K562 (cell line): ENCODE measurements around the gene KAT7. TPM values are rescaled to one million over a fixed set of nuclear protein-coding genes. Genes with fewer than 3 reads are reported as not detected.

Experiments used
- ATAC-seq: fragments of 200-7000 bp; cut with Tn5 transposase; 3 replicates; pipeline ENCODE4 v1.9.1; 2020; ENCODE audit warnings: moderate library complexity
- BruUV-seq: library from RNA; stranded (reverse); fragments of 400-500 nt; replicated peaks from 2 replicates; lab custom pipeline; 2021; lab: Mats Ljungman, UMichigan
- CTCF ChIA-PET: fragments of 300-600 bp; formaldehyde crosslinking; extraction: SDS; loops from one replicate; lab custom pipeline; 2021; ENCODE audit warnings: low intra/inter-chr PET ratio; lab: Yijun Ruan, JAX
- POLR2A ChIA-PET: fragments of 300-600, 350-650 bp; sonication (Branson Sonifier 250); formaldehyde crosslinking; extraction: SDS; loops from one replicate; lab custom pipeline; 2021; ENCODE audit warnings: antibody characterized with exemption, inconsistent platforms; lab: Yijun Ruan, JAX
- DNase-seq, 4 experiments: peaks; one replicate each; pipeline versions ENCODE4 v3.0.0 to v3.0.0-alpha.2; 2011 to 2018; ENCODE audit warnings: low spot score in 3 of 4, mixed read lengths in 3 of 4; ENCODE audit errors: extremely low read depth in 1 of 4
- FAIRE-seq: peaks from 2 replicates; lab custom pipeline; 2011; peaks lifted over from hg19 to GRCh38; lab: Jason Lieb, UNC
- H2AFZ ChIP-seq: 2 replicates; pipeline ENCODE4 v1.6.0; 2011; ENCODE audit warnings: low read depth, low read length, control low read depth, inconsistent platforms
- H3K27ac ChIP-seq: fragments of 200-600 bp; 3 replicates; pipeline ENCODE4 v1.8.0; 2011; ENCODE audit warnings: low read depth, mild to moderate bottlenecking, control low read depth, inconsistent platforms, low read length, moderate library complexity, mixed read lengths; ENCODE audit errors: extremely low read depth
- H3K27me3 ChIP-seq, 2 experiments: fragments of 300-600 bp in 1 of 2; 2 replicates in 1 of 2; 3 replicates in 1 of 2; pipeline versions ENCODE4 v1.6.0 to v1.8.0; 2011; ENCODE audit warnings: inconsistent platforms in 2 of 2, low read length in 2 of 2, mild to moderate bottlenecking in 1 of 2, mixed read lengths in 1 of 2, moderate library complexity in 1 of 2; ENCODE audit not compliant: control insufficient read depth in 2 of 2, insufficient read depth in 2 of 2
- H3K36me3 ChIP-seq: fragments of 300-600 bp; 3 replicates; pipeline ENCODE4 v1.8.0; 2011; ENCODE audit warnings: mild to moderate bottlenecking, low read length, inconsistent platforms; ENCODE audit not compliant: control insufficient read depth, insufficient read depth
- H3K4me1 ChIP-seq, 2 experiments: fragments of 200-600 bp in 1 of 2; replicated peaks in 1 of 2; 2 replicates in 1 of 2; 3 replicates in 1 of 2; pipeline versions ENCODE4 v1.5.1 to v1.8.0; 2011; ENCODE audit warnings: inconsistent platforms in 2 of 2, low read length in 2 of 2, mild to moderate bottlenecking in 1 of 2, mixed read lengths in 1 of 2, moderate library complexity in 1 of 2; ENCODE audit not compliant: control insufficient read depth in 2 of 2, insufficient read depth in 2 of 2
- H3K4me2 ChIP-seq: 2 replicates; pipeline ENCODE4 v1.6.1; 2011; ENCODE audit warnings: low read length, control low read depth, inconsistent platforms, mixed read lengths; ENCODE audit not compliant: insufficient read depth
- H3K4me3 ChIP-seq: fragments of 200-600 bp; sonication (generic), shearing (Covaris generic); 2 replicates; pipeline ENCODE4 v1.5.1; 2016; ENCODE audit warnings: control low read depth, inconsistent platforms
- H3K79me2 ChIP-seq: fragments of 200-600 bp; 3 replicates; pipeline ENCODE4 v1.8.0; 2011; ENCODE audit warnings: low read length, inconsistent platforms; ENCODE audit not compliant: control insufficient read depth, insufficient read depth
- H3K9ac ChIP-seq, 2 experiments: 2 replicates each; pipeline versions ENCODE4 v1.6.0 to v1.6.1; 2011; ENCODE audit warnings: low read depth in 2 of 2, low read length in 2 of 2, control low read depth in 1 of 2, inconsistent platforms in 1 of 2, mild to moderate bottlenecking in 1 of 2, mixed read lengths in 1 of 2; ENCODE audit not compliant: insufficient read depth in 1 of 2
- H3K9me1 ChIP-seq: one replicate; pipeline ENCODE4 v1.6.0; 2011; ENCODE audit warnings: inconsistent platforms, mild to moderate bottlenecking, low read length, moderate library complexity; ENCODE audit not compliant: control insufficient read depth, insufficient read depth
- H3K9me3 ChIP-seq: replicated peaks from 2 replicates; pipeline ENCODE4 v1.5.1; 2011; ENCODE audit warnings: low read depth, low read length, inconsistent platforms; ENCODE audit not compliant: control insufficient read depth, insufficient read depth
- H4K20me1 ChIP-seq: replicated peaks from 2 replicates; pipeline ENCODE4 v1.6.1; 2011; ENCODE audit warnings: low read length, inconsistent platforms, mixed read lengths; ENCODE audit not compliant: control insufficient read depth, insufficient read depth
- MYC ChIP-seq, 2 experiments: fragments of 250-450 bp in 1 of 2; sonication (Bioruptor Pico) in 1 of 2; IDR thresholded peaks; 2 replicates each; pipeline versions ENCODE4 v1.5.1 to v1.6.1; 2012 to 2021; ENCODE audit warnings: low read depth in 2 of 2, borderline replicate concordance in 1 of 2, improper control_type of control experiment in 1 of 2, low read length in 1 of 2, mild to moderate bottlenecking in 1 of 2, moderate library complexity in 1 of 2
- PCBP2 ChIP-seq: fragments of 200-400 bp; formaldehyde crosslinking; IDR thresholded peaks from 2 replicates; pipeline ENCODE4 v1.6.1; 2018; ENCODE audit warnings: low read length, low read depth, mild to moderate bottlenecking, moderate library complexity; ENCODE audit not compliant: poor library complexity, severe bottlenecking
- WGBS: fragments of 100-300 bp; shearing (Covaris generic); methylation state at CpG from one replicate; pipeline ENCODE4 v1.1.6; 2016; ENCODE audit warnings: low coverage, mixed read lengths; ENCODE audit not compliant: insufficient coverage; ENCODE audit errors: missing lambda C conversion rate; 5-methylcytosine and 5-hydroxymethylcytosine counted together
- in situ Hi-C: fragments of 300-500 bp; cut with MboI; formaldehyde crosslinking; loops from 4 replicates; pipeline ENCODE4 v1.15.0; 2018; ENCODE audit warnings: inconsistent platforms, mixed read lengths
- intact Hi-C: fragments of 100-400 bp; cut with micrococcal nuclease; formaldehyde crosslinking; loops from 2 replicates; pipeline ENCODE4 v1.14.2; 2022
- polyA plus RNA-seq, 8 experiments: library from polyadenylated mRNA; depleted of rRNA in 4 of 8; stranded (reverse) in 5 of 8; unstranded in 3 of 8; fragments of >200 nt; fragmentation: Nextera tagmentation in 2 of 8; fragmentation: Illumina TruSeq in 1 of 8; extraction: Ambion mirVana in 2 of 8; extraction: Trizol in 1 of 8; gene quantifications; 2 replicates each; pipeline versions ENCODE4 v1.2.1 to v1.2.3, GENCODE V29; 2011 to 2014; ENCODE audit warnings: inconsistent platforms in 1 of 8, missing spikeins in 1 of 8
- total RNA-seq, 7 experiments: library from RNA; depleted of rRNA in 6 of 7; stranded (reverse); fragments of >200 nt in 6 of 7; fragmentation: Illumina TruSeq in 2 of 7; extraction: Trizol in 2 of 7; gene quantifications; 2 replicates each; pipeline versions ENCODE4 v1.2.1 to v1.2.3, GENCODE V29; 2011 to 2021; ENCODE audit warnings: low replicate concordance in 1 of 7
- TF ChIP-seq, protein P1 (sequence below), 3 experiments: IDR thresholded peaks in 2 of 3; conservative IDR thresholded peaks in 1 of 3; 2 replicates each; pipeline ENCODE4 v1.5.1; 2011 to 2012; ENCODE audit warnings: low read length in 3 of 3, mild to moderate bottlenecking in 3 of 3, control low read depth in 2 of 3, improper control_type of control experiment in 1 of 3, inconsistent platforms in 1 of 3, low read depth in 1 of 3, mixed read lengths in 1 of 3, moderate library complexity in 1 of 3; ENCODE audit not compliant: insufficient read depth in 2 of 3

KAT7 gene
- total and polyA plus RNA-seq, 9 of the 15 experiments (the other 6 are each of a cell fraction or from before 2014, with no cell fraction given): 10.8 to 57.3 (median 34.8) TPM

DNA sequence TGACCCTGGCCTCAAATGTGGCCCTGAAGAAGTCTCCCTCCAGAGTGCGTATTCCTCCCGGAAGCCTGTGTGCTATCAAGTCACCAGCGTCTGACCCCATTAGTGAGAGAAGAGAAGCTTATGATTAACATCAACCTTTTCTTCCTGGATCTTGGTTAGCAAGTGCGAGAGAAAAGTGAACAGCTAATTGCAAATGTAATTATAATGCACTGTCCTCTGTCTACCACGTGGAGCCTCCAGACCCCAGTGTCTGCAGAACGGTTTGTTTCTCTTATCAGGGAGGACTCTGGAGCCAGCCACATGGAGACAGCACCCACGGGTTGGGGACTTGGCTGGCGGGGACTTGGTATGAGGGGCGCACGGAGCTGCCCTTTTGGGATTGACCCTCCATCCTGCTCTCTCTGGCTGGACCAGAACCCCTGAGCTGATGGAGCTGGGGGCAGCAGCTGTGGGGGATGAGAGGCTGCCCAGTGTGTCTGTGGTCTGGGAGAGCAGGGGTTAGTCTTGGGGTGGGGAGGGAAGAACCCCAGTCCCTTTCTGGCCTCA, 65.1 kb downstream of the KAT7 start:
- no peak for FAIRE-seq
- no TSS peak for BruUV-seq

More for the DNA sequence above, 65.1 kb downstream of the KAT7 start:
- Histone ChIP-seq H3K4me2 (no peak overlapping the region), H3K27ac (no peak overlapping the region), H3K4me1 (peaks cover 0 to 15% of the 10 kb centered on the region in 2 experiments; a peak in 2 of 5 replicates), H4K20me1 (0 out of 2 replicates have a peak, but pooled peaks cover 7% of the 10 kb centered on the region), H3K27me3 (peaks cover 6 to 31% of the 10 kb centered on the region in 2 experiments; a peak in 4 of 5 replicates), H3K9me3 (no peaks in the 10 kb centered on the region), H3K36me3 (no peaks in the 10 kb centered on the region), H3K9me1 (no peaks in the 10 kb centered on the region), H3K79me2 (no peaks in the 10 kb centered on the region), H2AFZ (no peak overlapping the region), H3K4me3 (no peak overlapping the region), H3K9ac (no peak overlapping the region)
- no peak for ATAC-seq
- in situ Hi-C loops (no loop called here), intact Hi-C loops (loop anchor here (5.0 kb wide), 1 partner anchor 146 kb away; the partner anchor contains the start of gene SLC35B1)
- POLR2A ChIA-PET: interaction anchor here (0.6 kb wide), 2 partner anchors 16 to 180 kb away, joined by 3 to 4 read pairs; no protein-coding TSS in a partner anchor
- peak in 1 of 4 experiments; percentile 21 for DNase-seq
- TF ChIP-seq MYC (IDR thresholded peaks at IDR 0.05; ENCODE audit: low read depth, low read length): peak; percentile 22; the same call in 1 of the 2 replicates
- no peak for TF ChIP-seq MYC (CRISPR knock-in tag; IDR thresholded peaks at IDR 0.05; ENCODE audit: borderline replicate concordance, low read depth)
- TF ChIP-seq, protein P1, sequence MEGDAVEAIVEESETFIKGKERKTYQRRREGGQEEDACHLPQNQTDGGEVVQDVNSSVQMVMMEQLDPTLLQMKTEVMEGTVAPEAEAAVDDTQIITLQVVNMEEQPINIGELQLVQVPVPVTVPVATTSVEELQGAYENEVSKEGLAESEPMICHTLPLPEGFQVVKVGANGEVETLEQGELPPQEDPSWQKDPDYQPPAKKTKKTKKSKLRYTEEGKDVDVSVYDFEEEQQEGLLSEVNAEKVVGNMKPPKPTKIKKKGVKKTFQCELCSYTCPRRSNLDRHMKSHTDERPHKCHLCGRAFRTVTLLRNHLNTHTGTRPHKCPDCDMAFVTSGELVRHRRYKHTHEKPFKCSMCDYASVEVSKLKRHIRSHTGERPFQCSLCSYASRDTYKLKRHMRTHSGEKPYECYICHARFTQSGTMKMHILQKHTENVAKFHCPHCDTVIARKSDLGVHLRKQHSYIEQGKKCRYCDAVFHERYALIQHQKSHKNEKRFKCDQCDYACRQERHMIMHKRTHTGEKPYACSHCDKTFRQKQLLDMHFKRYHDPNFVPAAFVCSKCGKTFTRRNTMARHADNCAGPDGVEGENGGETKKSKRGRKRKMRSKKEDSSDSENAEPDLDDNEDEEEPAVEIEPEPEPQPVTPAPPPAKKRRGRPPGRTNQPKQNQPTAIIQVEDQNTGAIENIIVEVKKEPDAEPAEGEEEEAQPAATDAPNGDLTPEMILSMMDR (IDR thresholded peaks at IDR 0.05 in 2 of 3, conservative IDR thresholded peaks at IDR 0.05 in 1 of 3; ENCODE audit: insufficient read depth in 2 of 3, low read depth in 1 of 3, low read length in 3 of 3): 0 out of 6 replicates have a peak, but pooled peaks of 1 of the 3 experiments have one; percentile 14
- TF ChIP-seq PCBP2: no peak
- 12% methylated on average over 10 of the region's 10 CpGs for WGBS
- CTCF ChIA-PET: no interaction called here
